Endodermal cell (in vitro differentiated cells): Measurements from ENCODE around the gene MCU. TPM values are rescaled to one million over a fixed set of nuclear protein-coding genes. Genes with fewer than 3 reads are reported as not detected.
"Not testable (repeated sequence)": the region's sequence is repeated elsewhere in the genome, so short reads cannot be mapped to it uniquely, and the experiment has no call there.

Experiments used
- DNase-seq: peaks from one replicate; pipeline ENCODE4 v3.0.0-alpha.2; 2017
- H3K27ac ChIP-seq: 2 replicates; pipeline ENCODE4 v1.5.1; 2013; ENCODE audit warnings: mild to moderate bottlenecking, low read depth, low read length, moderate library complexity
- H3K27me3 ChIP-seq: 2 replicates; pipeline ENCODE4 v1.6.1; 2013; ENCODE audit warnings: mild to moderate bottlenecking, low read length, moderate library complexity; ENCODE audit not compliant: insufficient read depth, control insufficient read depth, poor library complexity, severe bottlenecking
- H3K36me3 ChIP-seq: 2 replicates; pipeline ENCODE4 v1.7.0; 2013; ENCODE audit warnings: mild to moderate bottlenecking, low read length, moderate library complexity; ENCODE audit not compliant: control insufficient read depth, insufficient read depth
- H3K4me1 ChIP-seq: one replicate; pipeline ENCODE4 v1.7.0; 2013; ENCODE audit warnings: low read length; ENCODE audit not compliant: control insufficient read depth, insufficient read depth
- H3K4me3 ChIP-seq: 2 replicates; pipeline ENCODE4 v1.5.1; 2013; ENCODE audit warnings: mild to moderate bottlenecking, low read length, moderate library complexity
- H3K9ac ChIP-seq: 2 replicates; pipeline ENCODE4 v1.6.1; 2013; ENCODE audit warnings: mild to moderate bottlenecking, low read length, moderate library complexity; ENCODE audit not compliant: poor library complexity, severe bottlenecking; ENCODE audit errors: extremely low read depth
- H3K9me3 ChIP-seq: 2 replicates; pipeline ENCODE4 v1.6.1; 2013; ENCODE audit warnings: mild to moderate bottlenecking, low read length, moderate library complexity; ENCODE audit not compliant: control insufficient read depth
- H3K27ac Mint-ChIP-seq: 2 replicates; pipeline ENCODE4 v1.8.0; 2020; ENCODE audit warnings: mixed read lengths
- H3K27me3 Mint-ChIP-seq: 2 replicates; pipeline ENCODE4 v1.8.0; 2021; ENCODE audit warnings: mild to moderate bottlenecking, mixed read lengths; ENCODE audit not compliant: insufficient read depth
- H3K36me3 Mint-ChIP-seq: 2 replicates; pipeline ENCODE4 v1.8.0; 2020; ENCODE audit warnings: low read depth, mixed read lengths
- H3K4me1 Mint-ChIP-seq: 2 replicates; pipeline ENCODE4 v1.8.0; 2020; ENCODE audit warnings: mixed read lengths
- H3K4me3 Mint-ChIP-seq: 2 replicates; pipeline ENCODE4 v1.8.0; 2020; ENCODE audit warnings: mild to moderate bottlenecking, moderate library complexity, mixed read lengths
- H3K9me3 Mint-ChIP-seq: 2 replicates; pipeline ENCODE4 v1.8.0; 2020; ENCODE audit warnings: mild to moderate bottlenecking, mixed read lengths
- CTCF ChIP-seq: fragments of 200-600 bp; sonication (generic); conservative IDR thresholded peaks from 2 replicates; pipeline ENCODE4 v1.5.0; 2021; ENCODE audit warnings: antibody characterized with exemption, mild to moderate bottlenecking
- WGBS, 2 experiments: methylation state at CpG; one replicate each; pipeline versions ENCODE4 v1.1.5 to v1.1.7; 2013; ENCODE audit warnings: missing lambda C conversion rate in 2 of 2, mixed read lengths in 1 of 2; ENCODE audit not compliant: insufficient coverage in 1 of 2, insufficient read length in 1 of 2; 5-methylcytosine and 5-hydroxymethylcytosine counted together
- total RNA-seq, 2 donors: library from RNA; stranded (reverse); fragmentation: NEBNext Ultra II Directional in 1 of 2; extraction: Animal tissue kit (Norgen Biotek cat#: 25700) in 1 of 2; gene quantifications; 2 replicates in 1 of 2; 3 replicates in 1 of 2; pipeline ENCODE4 v1.2.1, GENCODE V29; 2021

MCU gene
- total RNA-seq, 2 donors from 2014 or later = 46.1 to 48.5 TPM

GRCh38 chr10:72756674-72757385, 64.9 kb downstream of the MCU start:
- peak overlapping the region; percentile 23 for H3K4me3 Mint-ChIP-seq
- peaks cover 77% of the 10 kb centered on the region for H3K4me1 Mint-ChIP-seq
- H3K36me3 ChIP-seq = no peaks in the 10 kb centered on the region
- H3K4me3 ChIP-seq = peak overlapping the region; percentile 55
- WGBS, 2 experiments = 42% methylated on average over 4 to 6 of the region's 7 CpGs
- no peak overlapping the region for H3K27ac ChIP-seq
- peaks cover 18% of the 10 kb centered on the region for H3K4me1 ChIP-seq
- no peak for TF ChIP-seq CTCF
- H3K9me3 Mint-ChIP-seq = no peaks in the 10 kb centered on the region
- no peaks in the 10 kb centered on the region for H3K36me3 Mint-ChIP-seq
- no peaks in the 10 kb centered on the region for H3K27me3 Mint-ChIP-seq
- DNase-seq = peak; percentile 69
- no peaks in the 10 kb centered on the region for H3K9me3 ChIP-seq
- no peaks in the 10 kb centered on the region for H3K27me3 ChIP-seq
- peak overlapping the region; percentile 79 for H3K27ac Mint-ChIP-seq
- H3K9ac ChIP-seq = peak overlapping the region; percentile 12

GRCh38 chr10:72757732-72758131, 65.8 kb downstream of the MCU start:
- Mint-ChIP-seq H3K27ac (peak overlapping the region; percentile 34), H3K36me3 (no peaks in the 10 kb centered on the region), H3K4me3 (peak overlapping the region; percentile 44), H3K27me3 (no peaks in the 10 kb centered on the region), H3K4me1 (peaks cover 80% of the 10 kb centered on the region), H3K9me3 (no peaks in the 10 kb centered on the region)
- H3K4me3 ChIP-seq = peak overlapping the region; percentile 55
- peaks cover 18% of the 10 kb centered on the region for H3K4me1 ChIP-seq
- WGBS, 2 experiments = 80 to 100% methylated on average over 2 of the region's 2 CpGs
- no peak overlapping the region for H3K9ac ChIP-seq
- no peak overlapping the region for H3K27ac ChIP-seq
- DNase-seq = no peak
- no peaks in the 10 kb centered on the region for H3K9me3 ChIP-seq
- no peaks in the 10 kb centered on the region for H3K27me3 ChIP-seq
- H3K36me3 ChIP-seq = no peaks in the 10 kb centered on the region
- no peak for TF ChIP-seq CTCF

GRCh38 chr10:72758930-72759329, 67.0 kb downstream of the MCU start:
- not testable (repeated sequence) for H3K9me3 ChIP-seq, H3K27me3 Mint-ChIP-seq, H3K9me3 Mint-ChIP-seq, H3K9ac ChIP-seq, H3K27ac ChIP-seq, H3K27me3 ChIP-seq, H3K36me3 Mint-ChIP-seq, H3K36me3 ChIP-seq
- peak; percentile 57 for DNase-seq
- WGBS, 2 experiments = 45% methylated on average over 10 of the region's 10 CpGs; no CpG with 5 or more reads in 1 of the 2 experiments
- Histone ChIP-seq H3K4me1 (peaks cover 23% of the 10 kb centered on the region), H3K4me3 (peak overlapping the region; percentile 61)
- Mint-ChIP-seq H3K27ac (peak overlapping the region; percentile 95), H3K4me1 (peaks cover 80% of the 10 kb centered on the region), H3K4me3 (peak overlapping the region; percentile 44)
